Stimulated activated CD8-positive, alpha-beta memory T cell treated with anti-CD3 and anti-CD28 coated beads, Interleukin-4, amount 100 ng/mL, for 1 hour (primary cell): ENCODE data around the gene TRAPPC6A.

ENCODE experiments used
- DNase-seq, 2 donors: peaks; one replicate each; pipeline ENCODE4 v3.0.0-alpha.2; 2020; ENCODE audit warnings: low read depth in 2 of 2, low spot score in 1 of 2

Gene TRAPPC6A

GRCh38 chr19:45186509-45187334 is 8.7 kb upstream of the TRAPPC6A start:
- DNase-seq = no peak

- DNase-seq = no peak
These were observed 6.1 kb upstream of the TRAPPC6A start for GRCh38 chr19:45184115-45184514.

- no peak for DNase-seq
These were observed 4.7 kb upstream of the TRAPPC6A start for GRCh38 chr19:45182758-45183157.

- DNase-seq = no peak
These were observed 2.9 kb upstream of the TRAPPC6A start for GRCh38 chr19:45180936-45181335.

- DNase-seq = no peak
These were observed 1.9 kb upstream of the TRAPPC6A start for GRCh38 chr19:45179892-45180370.

GRCh38 chr19:45179072-45179891 is 1.2 kb upstream of the TRAPPC6A start:
- no peak for DNase-seq

GRCh38 chr19:45178262-45179071 is 430 bp upstream of the TRAPPC6A start, which contains the start of gene BLOC1S3:
Gene BLOC1S3 (plus strand): TSS chr19:45178784. CDS start chr19:45179297, 513 bp downstream.
- peak; percentile 99 for DNase-seq

GRCh38 chr19:45175515-45176345 is 2.3 kb downstream of the TRAPPC6A start:
- DNase-seq = no peak

GRCh38 chr19:45173816-45174215 is 4.2 kb downstream of the TRAPPC6A start:
- no peak for DNase-seq

GRCh38 chr19:45172611-45173208 is 5.3 kb downstream of the TRAPPC6A start:
- no peak for DNase-seq

- no peak for DNase-seq
These were observed 5.9 kb downstream of the TRAPPC6A start for GRCh38 chr19:45172173-45172572.

GRCh38 chr19:45171211-45171623 is 6.8 kb downstream of the TRAPPC6A start:
- DNase-seq = no peak

- no peak for DNase-seq
These were observed 7.6 kb downstream of the TRAPPC6A start for GRCh38 chr19:45170146-45171106.

- DNase-seq = no peak
These were observed 8.4 kb downstream of the TRAPPC6A start for GRCh38 chr19:45169602-45170001.

- DNase-seq = no peak
These were observed 9.2 kb downstream of the TRAPPC6A start for GRCh38 chr19:45168767-45169351.

- DNase-seq = no peak
These were observed 11.2 kb downstream of the TRAPPC6A start for GRCh38 chr19:45166723-45167252.

- DNase-seq = no peak
These were observed 13.3 kb downstream of the TRAPPC6A start for GRCh38 chr19:45164577-45165335.
